ENCODE data around the gene SIGLEC5.

Gene SIGLEC5

GRCh38 chr19:51590441-51590840 is 39.8 kb downstream of the SIGLEC5 start:
- no peak for DNase-seq (ENCODE audit: low read depth in 2 of 2, low spot score in 1 of 2)

GRCh38 chr19:51589511-51589910 is 40.7 kb downstream of the SIGLEC5 start:
- DNase-seq (ENCODE audit: low read depth in 2 of 2, low spot score in 1 of 2): no peak

- no peak for DNase-seq (ENCODE audit: low read depth in 2 of 2, low spot score in 1 of 2)
These were observed 42.7 kb downstream of the SIGLEC5 start for GRCh38 chr19:51587264-51588191.

GRCh38 chr19:51586799-51587198 is 43.4 kb downstream of the SIGLEC5 start:
- no peak for DNase-seq (ENCODE audit: low read depth in 2 of 2, low spot score in 1 of 2)

- no peak for DNase-seq (ENCODE audit: low read depth in 2 of 2, low spot score in 1 of 2)
These were observed 44.0 kb downstream of the SIGLEC5 start for GRCh38 chr19:51586103-51586728.

- DNase-seq (ENCODE audit: low read depth in 2 of 2, low spot score in 1 of 2): no peak
These were observed 53.4 kb downstream of the SIGLEC5 start for GRCh38 chr19:51576850-51577249.

GRCh38 chr19:51573331-51573730 is 56.9 kb downstream of the SIGLEC5 start:
- no peak for DNase-seq (ENCODE audit: low read depth in 2 of 2, low spot score in 1 of 2)

GRCh38 chr19:51572908-51573307 is 57.3 kb downstream of the SIGLEC5 start:
- DNase-seq (ENCODE audit: low read depth in 2 of 2, low spot score in 1 of 2): no peak

- DNase-seq (ENCODE audit: low read depth in 2 of 2, low spot score in 1 of 2): no peak
These were observed 57.8 kb downstream of the SIGLEC5 start for GRCh38 chr19:51572410-51572809.

GRCh38 chr19:51571599-51571998 is 58.6 kb downstream of the SIGLEC5 start:
- DNase-seq (ENCODE audit: low read depth in 2 of 2, low spot score in 1 of 2): no peak

GRCh38 chr19:51570962-51571575 is 59.1 kb downstream of the SIGLEC5 start, which contains the start of gene ZNF175:
Gene ZNF175, plus strand, starts transcription at chr19:51571283. Its CDS starts 2,047 bp downstream, at chr19:51573330.
- DNase-seq (ENCODE audit: low read depth in 2 of 2, low spot score in 1 of 2): peak; percentile 73 to 79

GRCh38 chr19:51568456-51568855 is 61.7 kb downstream of the SIGLEC5 start:
- no peak for DNase-seq (ENCODE audit: low read depth in 2 of 2, low spot score in 1 of 2)

- DNase-seq (ENCODE audit: low read depth in 2 of 2, low spot score in 1 of 2): no peak
These were observed 62.6 kb downstream of the SIGLEC5 start for GRCh38 chr19:51567583-51567982.

- DNase-seq (ENCODE audit: low read depth in 2 of 2, low spot score in 1 of 2): no peak
These were observed 63.6 kb downstream of the SIGLEC5 start for GRCh38 chr19:51566489-51567100.

- no peak for DNase-seq (ENCODE audit: low read depth in 2 of 2, low spot score in 1 of 2)
These were observed 64.6 kb downstream of the SIGLEC5 start for GRCh38 chr19:51565583-51565982.

- DNase-seq (ENCODE audit: low read depth in 2 of 2, low spot score in 1 of 2): no peak
These were observed 65.4 kb downstream of the SIGLEC5 start for GRCh38 chr19:51564791-51565190.
